Calu3 (cell line): ENCODE results near the gene GTF2H1. TPM values are rescaled to one million over a fixed set of nuclear protein-coding genes. Genes with fewer than 3 reads are reported as not detected.

ENCODE experiments used
- BruUV-seq: library from RNA; stranded (reverse); fragments of 400-500 nt; replicated peaks from 2 replicates; lab custom pipeline; 2021; lab: Mats Ljungman, UMichigan
- CTCF ChIA-PET: fragments of 300-600 bp; sonication (Branson Sonifier 250); formaldehyde crosslinking; loops from one replicate; lab custom pipeline; 2022; ENCODE audit warnings: antibody characterized with exemption; lab: Charles Lee
- DNase-seq: peaks from one replicate; pipeline ENCODE4 v3.0.0; 2022
- H3K27ac Mint-ChIP-seq: one replicate; pipeline ENCODE4 v1.8.0; 2022; ENCODE audit warnings: mixed read lengths; ENCODE audit not compliant: unreplicated experiment
- H3K27me3 Mint-ChIP-seq: one replicate; pipeline ENCODE4 v1.8.0; 2022; ENCODE audit warnings: mixed read lengths; ENCODE audit not compliant: unreplicated experiment
- H3K36me3 Mint-ChIP-seq: one replicate; pipeline ENCODE4 v1.8.0; 2022; ENCODE audit warnings: mild to moderate bottlenecking, moderate library complexity, mixed read lengths; ENCODE audit not compliant: insufficient read depth, unreplicated experiment
- H3K4me1 Mint-ChIP-seq: one replicate; pipeline ENCODE4 v1.8.0; 2022; ENCODE audit warnings: mild to moderate bottlenecking, low read depth, mixed read lengths; ENCODE audit not compliant: unreplicated experiment
- H3K4me3 Mint-ChIP-seq: one replicate; pipeline ENCODE4 v1.8.0; 2022; ENCODE audit warnings: mild to moderate bottlenecking, low read depth, moderate library complexity, mixed read lengths; ENCODE audit not compliant: unreplicated experiment
- H3K9me3 Mint-ChIP-seq: one replicate; pipeline ENCODE4 v1.8.0; 2022; ENCODE audit warnings: low read depth, mixed read lengths; ENCODE audit not compliant: unreplicated experiment
- intact Hi-C: fragments of 100-400 bp; cut with micrococcal nuclease; formaldehyde crosslinking; loops from one replicate; pipeline ENCODE4 v1.10.0; 2022; ENCODE audit not compliant: unreplicated experiment
- total RNA-seq: library from RNA; stranded (reverse); gene quantifications from 2 replicates; pipeline ENCODE4 v1.2.3, GENCODE V29; 2022
- TF ChIP-seq, protein P1 (sequence below): fragments of 200-600 bp; IDR thresholded peaks from one replicate; pipeline ENCODE4 v1.8.0; 2022; ENCODE audit warnings: antibody characterized with exemption; ENCODE audit not compliant: unreplicated experiment

Gene GTF2H1
- total RNA-seq, 1 experiment from 2014 or later = 43.0 TPM

DNA sequence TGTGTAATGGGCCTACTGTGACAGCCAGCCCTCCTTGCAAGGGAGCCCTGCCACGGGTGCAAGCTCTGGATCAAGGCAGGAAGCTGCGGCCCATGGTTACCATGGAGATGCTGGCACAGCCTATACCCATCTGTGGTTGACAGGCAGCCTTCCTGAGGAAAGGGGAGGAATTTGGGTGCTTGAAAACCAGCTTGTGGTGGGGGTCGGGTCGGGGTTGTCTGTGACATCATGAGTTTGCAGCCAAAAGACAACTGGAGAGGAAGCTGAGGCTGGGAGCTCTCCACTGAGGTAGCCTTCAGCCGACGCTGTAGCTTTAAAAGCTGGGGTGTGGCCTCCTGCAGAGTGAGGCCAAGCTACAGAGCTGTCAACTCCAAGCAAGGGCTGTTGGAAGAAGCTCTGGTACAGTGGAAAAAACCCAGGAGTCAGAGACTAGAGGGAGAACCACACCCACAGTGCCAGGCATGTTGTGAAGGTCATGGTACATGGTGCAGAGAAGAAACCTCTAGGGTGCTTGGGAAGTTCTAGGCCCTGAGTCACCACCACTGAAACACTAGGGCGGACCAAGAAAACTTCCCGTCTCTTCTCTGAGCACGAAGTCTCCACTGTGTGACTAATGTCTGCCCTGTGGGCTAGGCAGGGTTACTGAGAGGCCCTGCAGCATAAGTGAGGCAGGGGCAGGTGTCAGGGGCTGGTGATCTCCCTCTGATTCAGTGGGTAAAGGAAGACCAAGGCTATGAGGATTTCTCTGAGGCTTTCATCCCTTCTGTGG, 61.2 kb downstream of the GTF2H1 start:
- H3K4me1 Mint-ChIP-seq = peaks cover 41% of the 10 kb centered on the region
- no peaks in the 10 kb centered on the region for H3K9me3 Mint-ChIP-seq
- peak; percentile 78 for DNase-seq
- CTCF ChIA-PET = interaction anchor here (1.1 to 3.4 kb wide), 3 partner anchors 11 to 268 kb away, joined by 3 to 41 read pairs (median 5); partner anchors contain the start of gene LDHA
- peak overlapping the region; percentile 61 for H3K4me3 Mint-ChIP-seq
- H3K27me3 Mint-ChIP-seq = no peaks in the 10 kb centered on the region
- TF ChIP-seq, protein P1, sequence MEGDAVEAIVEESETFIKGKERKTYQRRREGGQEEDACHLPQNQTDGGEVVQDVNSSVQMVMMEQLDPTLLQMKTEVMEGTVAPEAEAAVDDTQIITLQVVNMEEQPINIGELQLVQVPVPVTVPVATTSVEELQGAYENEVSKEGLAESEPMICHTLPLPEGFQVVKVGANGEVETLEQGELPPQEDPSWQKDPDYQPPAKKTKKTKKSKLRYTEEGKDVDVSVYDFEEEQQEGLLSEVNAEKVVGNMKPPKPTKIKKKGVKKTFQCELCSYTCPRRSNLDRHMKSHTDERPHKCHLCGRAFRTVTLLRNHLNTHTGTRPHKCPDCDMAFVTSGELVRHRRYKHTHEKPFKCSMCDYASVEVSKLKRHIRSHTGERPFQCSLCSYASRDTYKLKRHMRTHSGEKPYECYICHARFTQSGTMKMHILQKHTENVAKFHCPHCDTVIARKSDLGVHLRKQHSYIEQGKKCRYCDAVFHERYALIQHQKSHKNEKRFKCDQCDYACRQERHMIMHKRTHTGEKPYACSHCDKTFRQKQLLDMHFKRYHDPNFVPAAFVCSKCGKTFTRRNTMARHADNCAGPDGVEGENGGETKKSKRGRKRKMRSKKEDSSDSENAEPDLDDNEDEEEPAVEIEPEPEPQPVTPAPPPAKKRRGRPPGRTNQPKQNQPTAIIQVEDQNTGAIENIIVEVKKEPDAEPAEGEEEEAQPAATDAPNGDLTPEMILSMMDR = no peak
- no TSS peak for BruUV-seq
- peaks cover 11% of the 10 kb centered on the region for H3K36me3 Mint-ChIP-seq
- intact Hi-C loops = loop anchor here (1.0 to 5.0 kb wide), 2 partner anchors 11 to 61 kb away; partner anchors contain the start of genes GTF2H1, HPS5 and LDHA
- peak overlapping the region; percentile 98 for H3K27ac Mint-ChIP-seq

DNA sequence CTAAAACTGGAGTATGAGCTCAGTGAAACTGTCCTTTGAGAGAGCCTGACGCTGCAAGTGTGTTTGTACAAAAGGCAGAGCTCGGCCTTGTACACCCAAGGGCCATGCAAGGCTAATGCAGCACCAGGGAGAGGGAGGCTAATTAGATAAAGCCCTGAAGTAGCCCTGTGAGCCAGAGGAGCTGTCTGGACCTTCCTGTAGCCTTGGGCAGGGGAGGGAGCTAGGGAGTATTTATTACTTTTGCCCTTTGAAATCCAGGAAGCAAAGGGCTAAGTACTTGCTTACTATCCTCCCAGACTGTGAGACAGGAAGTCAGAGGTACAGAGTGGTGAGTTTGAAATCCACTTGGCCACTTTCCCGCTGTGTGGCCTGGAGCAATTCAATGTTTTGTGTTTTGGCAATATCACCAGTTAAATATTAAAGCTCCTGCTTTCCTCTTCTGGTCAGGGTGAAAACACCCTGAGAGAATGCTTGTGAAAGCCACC, 61.8 kb downstream of the GTF2H1 start:
- no TSS peak for BruUV-seq
- intact Hi-C loops = loop anchor here (1.0 to 5.0 kb wide), 2 partner anchors 10 to 62 kb away; partner anchors contain the start of genes GTF2H1, HPS5 and LDHA
- DNase-seq = peak; percentile 66
- H3K27ac Mint-ChIP-seq = peak overlapping the region; percentile 98
- peaks cover 44% of the 10 kb centered on the region for H3K4me1 Mint-ChIP-seq
- H3K4me3 Mint-ChIP-seq = peak overlapping the region; percentile 61
- CTCF ChIA-PET = interaction anchor here (0.5 to 3.4 kb wide), 6 partner anchors 11 to 269 kb away, joined by 3 to 41 read pairs (median 4); partner anchors contain the start of gene LDHA
- H3K27me3 Mint-ChIP-seq = no peaks in the 10 kb centered on the region
- H3K9me3 Mint-ChIP-seq = no peaks in the 10 kb centered on the region
- TF ChIP-seq, protein P1 = no peak
- H3K36me3 Mint-ChIP-seq = peaks cover 11% of the 10 kb centered on the region

DNA sequence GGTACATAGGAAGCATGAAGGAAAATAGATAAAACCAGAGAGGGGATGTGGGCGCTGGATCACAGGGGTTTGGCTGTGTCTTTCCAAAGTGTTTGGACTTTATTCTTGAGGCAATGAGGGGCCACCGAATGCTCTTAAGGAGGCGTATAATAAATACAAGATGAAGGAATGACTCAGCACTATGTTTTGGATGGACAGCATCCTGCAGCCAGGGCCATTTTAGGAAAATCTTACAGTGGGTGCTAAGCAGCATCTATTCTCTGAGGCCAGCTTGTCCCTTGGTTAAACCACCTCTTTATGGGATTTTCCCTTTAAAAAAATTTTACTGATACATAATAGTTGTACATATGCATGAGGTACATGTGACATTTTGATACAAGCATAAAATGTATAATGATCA, 67.7 kb downstream of the GTF2H1 start:
- intact Hi-C loops = loop anchor here (10.0 kb wide), 1 partner anchor 135 kb away; the partner anchor contains the start of gene TSG101
- Mint-ChIP-seq H3K4me3 (no peak overlapping the region), H3K4me1 (peaks cover 21% of the 10 kb centered on the region), H3K27me3 (no peaks in the 10 kb centered on the region), H3K27ac (peak overlapping the region; percentile 40), H3K9me3 (no peaks in the 10 kb centered on the region), H3K36me3 (peaks cover 19% of the 10 kb centered on the region)
- TF ChIP-seq, protein P1 = no peak
- no TSS peak for BruUV-seq
- CTCF ChIA-PET = no interaction called here
- no peak for DNase-seq

DNA sequence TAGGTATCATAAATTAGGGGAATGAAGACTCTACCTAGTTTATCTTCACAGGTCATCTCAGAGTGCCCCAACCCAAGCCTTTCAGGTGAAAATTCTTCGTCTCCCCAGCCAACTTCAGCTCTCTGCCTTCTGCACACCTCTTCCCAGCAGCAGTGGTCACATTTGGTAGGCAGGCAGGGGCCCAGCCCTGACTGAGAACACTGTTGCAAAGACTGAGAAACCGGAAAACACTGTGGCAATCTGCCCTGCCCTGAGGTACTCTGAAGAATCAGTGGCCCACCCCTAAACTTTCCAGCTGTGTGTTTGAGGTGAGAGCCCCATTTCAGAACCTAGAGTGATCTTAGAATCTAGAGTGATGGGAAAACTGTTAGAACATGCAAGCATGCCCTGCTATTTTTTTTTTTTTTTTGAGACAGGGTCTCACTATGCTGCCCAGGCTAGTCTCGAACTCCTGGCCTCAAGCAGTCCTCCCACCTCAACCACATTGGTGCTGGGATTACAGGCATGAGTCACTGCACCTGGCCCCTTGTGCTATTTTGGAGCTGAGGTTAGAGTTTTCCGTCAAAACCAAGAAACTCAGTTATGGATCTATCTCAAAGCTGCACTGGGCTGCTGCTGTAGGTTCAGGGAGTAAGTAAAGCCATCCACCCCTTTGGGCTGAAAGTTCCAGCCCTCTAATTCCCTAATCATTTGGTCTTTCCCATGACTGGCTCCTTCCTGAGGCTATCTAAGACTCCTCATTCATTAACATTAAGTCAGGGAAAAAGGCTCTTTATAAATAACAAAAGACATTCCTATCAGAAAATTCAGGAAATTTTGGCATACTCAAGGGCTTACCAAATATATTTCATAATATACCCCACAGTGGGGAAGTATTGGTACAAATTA, 70.3 kb downstream of the GTF2H1 start:
- intact Hi-C loops = loop anchor here (10.0 kb wide), 1 partner anchor 132 kb away; the partner anchor contains the start of gene TSG101
- TF ChIP-seq, protein P1 = no peak
- Mint-ChIP-seq H3K4me1 (peaks cover 9% of the 10 kb centered on the region), H3K27me3 (no peaks in the 10 kb centered on the region), H3K4me3 (no peak overlapping the region), H3K27ac (no peak overlapping the region), H3K9me3 (no peaks in the 10 kb centered on the region), H3K36me3 (peaks cover 41% of the 10 kb centered on the region)
- no TSS peak for BruUV-seq
- CTCF ChIA-PET = interaction anchor here (4.4 kb wide), 1 partner anchor 9 kb away, joined by 41 read pairs; no protein-coding TSS in a partner anchor
- DNase-seq = no peak
